COLO668 (cell line): Measurements from ENCODE around the gene SAE1.
"Not testable (repeated sequence)": the region's sequence is repeated elsewhere in the genome, so short reads cannot be mapped to it uniquely, and the experiment has no call there.

Experiments
- DNase-seq: peaks from one replicate; lab custom pipeline; 2025; ENCODE audit not compliant: unreplicated experiment; lab: John Stamatoyannopoulos, UW

The SAE1 gene

DNA sequence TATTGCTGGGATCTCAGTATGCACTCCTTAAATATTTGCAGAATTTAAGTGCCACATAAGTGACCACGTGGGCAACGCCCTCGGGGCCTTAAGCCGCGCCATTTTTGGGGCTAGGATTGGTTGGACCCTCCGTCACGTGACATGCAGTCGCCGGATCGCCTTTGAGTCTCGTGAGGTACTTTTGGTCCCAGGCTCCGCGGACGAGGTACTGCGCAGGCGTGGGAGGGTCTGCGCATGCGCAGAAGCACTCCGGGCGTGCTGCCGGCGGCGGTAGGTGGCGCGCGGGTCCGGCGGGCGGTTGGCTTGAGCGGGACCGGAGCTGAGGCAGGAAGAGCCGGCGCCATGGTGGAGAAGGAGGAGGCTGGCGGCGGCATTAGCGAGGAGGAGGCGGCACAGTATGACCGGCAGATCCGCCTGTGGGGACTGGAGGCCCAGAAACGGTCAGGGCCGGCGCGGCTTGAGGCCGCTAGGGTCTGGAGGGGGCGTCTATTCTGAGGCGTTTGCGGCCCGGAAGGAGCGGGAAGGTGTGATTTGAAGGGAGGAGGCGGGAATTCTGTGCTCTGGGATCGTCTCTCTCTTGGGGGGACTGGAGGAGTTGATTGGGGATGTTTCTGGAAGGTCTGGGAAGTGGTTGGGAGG, at the start of gene SAE1:
SAE1 (plus strand) TSS at position 247 of the 639 bp plus-strand sequence; CDS start at position 343, 96 bp downstream.
- DNase-seq: peak; percentile 98

DNA sequence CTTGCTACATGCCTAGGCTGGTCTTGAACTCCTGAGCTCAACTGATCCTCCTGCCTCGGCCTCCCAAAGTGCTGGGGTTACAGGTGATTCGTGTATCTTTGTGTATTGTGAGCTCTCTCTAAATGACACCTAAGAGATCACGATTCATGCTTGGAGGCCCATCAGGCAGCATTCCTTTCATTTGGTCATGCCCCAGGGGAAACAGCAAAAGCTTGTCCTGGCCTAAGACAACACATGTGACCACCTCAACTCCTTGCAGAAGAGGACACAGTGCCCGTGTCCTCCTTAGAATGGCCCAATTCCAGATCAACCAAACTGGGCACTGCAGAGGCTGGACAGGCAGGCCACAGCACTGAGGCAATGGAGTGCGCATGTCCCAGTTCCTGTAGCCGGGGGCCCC, 49.5 kb upstream of the SAE1 start:
- DNase-seq: no peak

DNA sequence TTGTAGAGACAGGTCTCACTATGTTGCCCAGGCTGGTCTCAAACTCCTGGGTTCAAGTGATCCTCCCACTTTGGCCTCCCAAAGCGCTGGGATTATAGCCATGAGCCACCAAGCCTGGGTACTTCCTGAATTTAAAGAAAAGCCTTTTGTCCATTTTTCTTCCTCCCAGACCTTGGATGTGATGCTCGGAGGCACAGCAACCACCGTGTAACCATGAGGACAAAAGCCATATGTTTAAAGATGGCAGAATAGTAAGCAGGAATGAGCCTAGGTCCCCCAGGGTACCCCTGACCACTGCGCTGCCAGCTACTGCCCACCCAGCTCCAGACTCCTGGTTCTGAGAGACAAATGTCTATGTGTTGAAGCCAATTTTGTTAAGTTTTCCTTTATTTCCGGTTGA, 48.1 kb upstream of the SAE1 start:
- DNase-seq: no peak

DNA sequence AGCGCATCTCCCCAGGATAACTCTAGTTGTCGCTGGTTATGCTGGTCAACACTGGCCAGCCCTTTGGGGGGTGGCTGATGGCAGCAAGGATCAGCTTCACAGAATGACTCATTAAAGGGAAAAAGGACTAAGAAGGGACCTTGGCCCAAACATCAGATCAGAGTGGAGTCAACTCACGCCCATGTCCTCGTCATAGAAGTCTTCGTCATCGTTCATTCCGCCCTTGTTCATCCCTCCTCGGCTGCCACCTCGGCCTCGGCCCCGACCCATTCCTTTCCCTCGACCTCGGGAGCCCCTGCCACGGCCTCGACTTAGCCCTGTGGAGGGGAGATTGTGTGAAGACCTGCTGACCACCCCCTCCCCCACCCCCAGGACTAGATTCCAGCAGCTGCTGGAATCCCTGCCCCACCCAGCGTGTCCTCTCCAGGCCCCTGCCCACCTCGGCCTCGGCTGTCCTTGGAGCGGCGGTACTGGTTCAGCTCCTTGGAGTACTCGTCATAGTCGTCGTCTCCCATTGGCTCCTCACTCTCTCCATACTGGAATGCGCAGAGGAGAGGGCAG, 45.7 kb upstream of the SAE1 start:
- DNase-seq: no peak

DNA sequence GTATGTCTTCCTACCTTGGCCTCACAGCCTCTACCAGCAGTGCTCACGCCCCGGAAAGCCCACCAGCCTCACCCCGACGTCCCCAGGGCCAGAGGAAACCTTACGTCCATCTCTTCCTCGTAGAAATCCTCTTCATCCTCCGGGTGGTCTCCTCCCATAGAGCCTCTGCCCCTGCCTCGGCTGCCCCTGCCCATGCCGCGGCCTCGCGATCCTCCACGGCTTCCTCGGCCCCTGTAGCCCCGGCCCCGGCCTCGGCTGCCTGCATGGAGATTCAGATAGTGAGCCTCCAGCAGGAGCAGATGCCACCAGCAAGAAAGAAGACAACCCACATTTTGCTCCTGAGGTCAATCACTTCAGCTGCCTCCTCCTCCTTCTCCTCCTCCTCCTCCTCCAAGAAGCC, 44.4 kb upstream of the SAE1 start:
- DNase-seq: no peak

DNA sequence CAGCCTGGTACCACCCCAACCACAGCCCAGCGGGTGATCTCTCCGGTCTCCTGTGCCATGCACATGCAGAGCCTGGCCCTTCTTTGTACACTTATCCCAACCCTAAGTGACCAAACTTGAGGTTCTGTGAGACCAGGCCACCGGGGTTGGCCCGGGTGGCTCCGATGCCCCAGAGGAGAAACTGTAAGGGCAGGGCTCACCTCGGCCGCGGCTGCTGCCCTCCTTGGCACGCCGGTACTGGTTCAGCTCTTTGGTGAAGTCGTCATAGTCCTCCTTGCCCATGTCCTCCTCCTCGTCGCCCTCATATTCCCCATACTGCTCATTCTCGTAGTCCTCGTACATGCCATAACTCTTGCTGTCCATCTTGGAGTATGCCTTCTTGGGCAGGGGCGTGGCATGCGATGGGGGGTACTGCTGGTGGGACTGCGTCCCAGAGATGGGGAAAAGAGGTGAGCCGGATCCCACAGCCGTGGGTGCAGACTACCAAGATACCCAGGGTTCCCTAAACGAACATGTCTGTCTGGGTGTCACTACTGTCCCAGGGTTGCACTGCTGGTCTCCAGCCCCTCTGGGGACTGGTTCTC, 40.8 kb upstream of the SAE1 start:
- DNase-seq: no peak

DNA sequence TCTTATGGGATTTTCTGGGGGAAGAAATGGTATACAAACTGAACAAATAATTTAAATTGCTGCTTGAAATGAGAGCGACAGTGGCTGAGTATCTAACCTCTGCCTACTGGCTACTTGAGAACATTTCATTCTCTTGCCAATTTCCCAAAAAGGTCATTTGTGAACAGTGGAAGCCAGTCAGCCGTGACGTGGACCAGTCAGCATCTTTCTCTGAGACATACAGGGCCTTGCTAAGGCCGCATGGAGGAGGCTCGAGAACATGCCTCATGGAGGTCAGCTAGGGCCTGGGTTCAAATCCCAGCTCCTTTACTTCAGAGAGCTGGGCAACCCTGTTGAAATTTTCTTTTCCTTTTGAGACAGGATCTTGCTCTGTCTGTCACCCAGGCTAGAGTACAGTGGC, 37.4 kb upstream of the SAE1 start:
- no peak for DNase-seq

DNA sequence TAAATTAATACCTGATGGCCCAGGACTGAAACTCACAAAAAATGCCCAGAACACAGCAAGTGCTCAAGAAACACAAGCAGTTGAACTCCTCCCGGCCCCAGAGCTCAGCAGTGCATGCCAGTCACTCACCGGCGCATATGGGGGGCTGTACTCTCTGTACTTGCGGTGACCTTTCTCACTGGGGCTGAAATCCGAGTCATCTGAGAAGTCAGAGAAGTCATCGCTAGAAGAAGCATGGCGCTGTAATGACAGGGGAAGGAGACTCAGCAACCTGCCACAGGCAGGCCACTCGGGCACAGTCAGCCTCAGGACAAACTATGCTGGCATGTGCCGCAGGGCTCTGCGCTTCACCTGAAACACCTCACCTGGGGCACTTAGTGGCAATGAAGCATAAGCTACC, 36.8 kb upstream of the SAE1 start:
- no peak for DNase-seq

DNA sequence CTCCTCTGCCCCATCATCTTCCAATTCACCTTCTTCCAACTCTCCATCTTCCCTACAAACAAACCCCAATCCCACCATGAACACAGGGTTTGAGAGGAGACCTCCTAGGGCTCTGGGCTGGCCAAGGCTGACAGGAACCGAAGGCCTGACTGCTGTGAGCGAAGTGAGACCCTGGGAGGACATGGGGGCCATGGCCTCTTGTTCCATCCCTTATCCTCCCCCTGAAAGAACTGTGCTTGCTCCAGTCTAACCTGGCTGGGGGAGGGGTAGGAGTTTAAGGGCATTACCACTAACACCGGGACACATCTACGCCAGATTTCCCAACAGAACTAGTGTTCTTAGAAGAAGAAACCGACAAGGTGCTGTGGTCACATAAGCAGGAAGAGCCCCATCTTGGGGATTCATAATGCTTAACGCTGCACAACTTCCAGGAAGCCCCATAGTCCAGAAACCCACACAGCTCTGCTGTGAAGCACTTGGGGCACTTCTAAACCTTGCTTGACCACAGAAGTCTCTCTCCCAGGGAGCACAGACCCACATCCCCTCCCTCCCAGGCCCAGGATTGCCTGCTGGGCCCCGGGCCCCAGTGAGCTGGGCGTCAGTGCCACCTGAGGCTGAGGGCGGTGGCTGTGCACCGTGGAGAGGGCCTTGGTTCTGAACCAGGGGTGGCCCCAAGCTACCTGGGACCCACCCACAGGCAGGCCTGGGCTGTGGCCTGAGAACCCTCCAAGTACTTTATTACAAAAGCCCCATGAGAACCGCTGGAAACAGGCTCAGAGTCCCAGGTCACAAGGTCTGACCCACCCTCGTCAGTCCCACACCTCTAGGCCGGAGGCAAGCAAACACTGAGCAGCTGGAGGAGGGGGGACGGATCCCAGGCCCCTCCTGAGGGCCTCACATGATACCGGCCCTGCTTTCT, 35.8 kb upstream of the SAE1 start:
- DNase-seq: no peak

DNA sequence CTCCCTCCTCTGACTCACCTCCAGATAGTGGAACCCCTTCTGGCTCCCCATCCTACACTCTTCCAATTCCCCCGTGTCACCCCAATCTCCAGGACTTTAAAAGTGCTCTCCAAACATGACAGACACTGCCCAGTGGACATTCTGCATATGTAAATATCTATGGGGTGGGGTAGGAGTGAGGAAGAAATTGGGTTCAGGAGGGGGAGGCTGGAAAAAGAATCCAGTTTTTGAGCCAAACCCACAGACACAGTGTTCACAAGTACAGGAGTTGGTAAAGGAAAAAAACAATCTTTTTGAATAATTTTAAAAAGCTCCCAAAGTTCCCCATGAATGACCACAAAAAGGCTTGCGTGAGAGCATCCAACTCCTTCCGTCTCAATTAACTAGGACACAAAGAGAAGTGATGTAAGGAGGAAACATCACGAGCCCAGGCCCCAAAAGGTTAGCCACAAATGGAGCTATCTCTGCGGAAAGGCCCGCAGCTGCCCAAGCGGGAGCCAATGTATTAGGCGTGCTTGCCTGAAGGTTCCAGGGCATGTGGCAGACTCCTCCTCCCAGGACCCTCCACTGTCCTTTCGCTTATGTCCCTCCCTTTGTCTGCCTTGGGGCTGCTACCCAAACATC, 35.0 kb upstream of the SAE1 start:
- no peak for DNase-seq

DNA sequence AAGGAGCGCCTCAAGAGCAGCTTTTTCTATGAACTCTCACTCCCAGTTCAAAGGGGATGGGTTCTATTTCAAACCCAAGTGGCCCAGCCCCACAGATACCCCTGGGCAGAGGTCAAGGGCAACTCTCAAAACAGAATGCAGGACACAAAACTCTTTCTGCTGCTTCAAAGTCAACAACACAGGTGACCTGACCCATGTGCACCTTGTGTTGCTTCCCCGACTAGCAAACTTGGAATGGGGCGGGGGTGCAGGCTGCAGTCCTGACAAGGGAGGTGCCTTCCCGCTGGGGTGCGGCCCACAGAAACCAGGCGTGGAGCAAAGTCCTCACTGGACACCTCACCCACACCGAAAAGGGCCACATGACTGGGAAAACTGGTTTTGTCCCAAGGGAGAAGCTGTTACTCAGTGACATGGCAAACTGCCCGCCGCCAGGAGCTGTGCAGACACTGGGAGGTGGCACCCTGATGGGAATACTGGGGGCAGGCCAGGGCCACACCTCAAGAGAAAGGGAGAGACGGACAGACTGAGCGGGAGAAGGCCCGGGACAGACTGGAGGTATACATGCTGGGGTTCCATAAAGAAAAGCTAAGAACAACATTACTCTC, 34.4 kb upstream of the SAE1 start:
- peak; percentile 46 for DNase-seq

DNA sequence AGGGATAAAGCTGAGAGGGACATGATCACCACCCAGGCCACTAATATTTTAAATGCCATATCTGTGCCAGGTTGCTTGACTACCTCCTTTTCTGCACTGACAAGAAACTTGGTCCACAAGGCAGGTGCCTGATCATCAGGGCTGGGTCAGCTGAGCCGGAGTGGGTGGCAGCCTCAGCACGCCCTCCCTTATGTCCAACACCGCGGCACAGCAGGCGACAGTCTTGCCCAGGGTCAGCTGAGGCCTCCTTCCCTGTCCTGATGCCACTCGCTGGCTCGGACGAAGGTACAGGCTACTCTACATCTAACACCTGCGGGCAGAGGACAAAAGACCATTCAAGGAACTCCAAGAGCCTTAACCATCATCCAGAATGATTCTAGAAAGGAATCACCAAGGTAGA, 33.9 kb upstream of the SAE1 start:
- no peak for DNase-seq

DNA sequence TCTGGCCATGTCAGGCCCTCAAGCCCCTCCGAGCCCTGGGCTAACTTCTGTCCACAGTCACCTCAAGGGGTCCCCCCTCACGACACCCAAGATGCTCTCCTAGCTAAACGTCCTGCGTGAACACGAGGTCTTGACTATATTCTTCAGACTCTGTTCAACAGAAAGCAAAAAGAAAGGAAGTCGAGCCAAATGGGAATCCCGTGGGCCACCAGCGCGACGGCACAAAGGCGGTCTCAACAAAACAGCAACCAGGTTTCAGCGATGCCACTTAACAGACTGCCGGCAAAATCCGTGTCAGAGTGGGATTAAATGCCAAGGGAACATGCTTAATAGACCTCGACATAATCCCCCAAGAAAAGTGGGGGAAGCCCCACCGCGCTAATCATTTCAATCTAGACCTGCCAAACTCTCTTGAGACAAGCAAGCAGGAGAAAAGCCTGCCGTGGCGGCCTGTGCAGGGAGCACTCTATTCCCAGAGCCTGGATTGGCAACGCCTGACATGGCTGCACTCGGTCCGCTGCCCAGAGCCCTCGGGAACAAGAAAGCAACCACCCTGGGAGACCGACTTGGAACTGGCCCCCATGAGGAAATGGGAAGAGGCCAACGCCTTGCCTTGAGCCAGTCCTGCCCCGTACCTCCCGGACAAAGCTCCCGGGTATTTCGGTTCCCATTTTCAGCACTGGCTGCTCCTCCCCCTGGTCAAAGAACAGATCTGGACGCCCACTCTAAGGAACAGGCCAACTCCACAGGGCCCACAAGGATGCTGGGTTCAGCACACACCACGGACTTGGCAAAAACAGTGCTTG, 33.0 kb upstream of the SAE1 start:
- DNase-seq: no peak

DNA sequence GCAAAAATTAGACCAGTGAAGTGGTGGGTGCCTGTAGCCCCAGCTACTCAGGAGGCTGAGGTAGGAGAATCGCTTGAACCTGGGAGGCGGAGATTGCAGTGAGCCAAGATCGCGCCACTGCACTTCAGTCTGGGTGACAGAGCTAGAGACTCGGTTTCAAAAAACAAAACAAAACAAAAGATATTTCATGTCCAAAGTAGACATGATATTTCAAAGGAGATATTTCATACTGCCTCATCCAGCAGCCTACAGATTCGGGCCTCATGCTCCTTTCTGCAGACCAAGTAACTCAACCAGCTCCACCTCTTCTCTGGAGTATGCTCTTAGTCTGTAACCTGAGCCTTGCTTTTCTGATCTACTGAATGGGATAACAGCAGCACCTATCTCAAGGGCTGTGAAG, 32.0 kb upstream of the SAE1 start:
- no peak for DNase-seq

DNA sequence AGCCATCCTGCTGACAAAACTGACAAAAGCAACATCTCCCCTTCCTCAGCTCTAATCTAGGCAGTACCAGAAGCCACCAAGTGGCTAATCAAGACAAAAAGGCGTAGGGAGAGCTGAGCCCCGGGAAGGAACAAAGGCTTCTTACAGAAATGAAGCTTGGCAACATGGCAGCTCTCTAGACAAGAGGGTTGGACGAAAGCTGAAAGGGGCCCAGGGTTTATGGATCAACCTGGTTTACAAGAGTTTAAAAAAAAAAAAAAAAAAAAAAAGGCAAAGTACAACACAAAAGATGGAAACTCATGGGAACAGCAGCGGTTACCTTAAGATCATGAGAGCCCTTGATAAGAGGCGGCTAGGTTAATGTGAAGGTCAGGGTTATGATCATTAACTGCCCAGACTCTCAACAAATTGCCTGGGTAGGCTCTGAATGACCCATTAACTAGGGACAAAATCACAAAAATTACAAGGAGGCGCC, 31.0 kb upstream of the SAE1 start:
- DNase-seq: no peak

DNA sequence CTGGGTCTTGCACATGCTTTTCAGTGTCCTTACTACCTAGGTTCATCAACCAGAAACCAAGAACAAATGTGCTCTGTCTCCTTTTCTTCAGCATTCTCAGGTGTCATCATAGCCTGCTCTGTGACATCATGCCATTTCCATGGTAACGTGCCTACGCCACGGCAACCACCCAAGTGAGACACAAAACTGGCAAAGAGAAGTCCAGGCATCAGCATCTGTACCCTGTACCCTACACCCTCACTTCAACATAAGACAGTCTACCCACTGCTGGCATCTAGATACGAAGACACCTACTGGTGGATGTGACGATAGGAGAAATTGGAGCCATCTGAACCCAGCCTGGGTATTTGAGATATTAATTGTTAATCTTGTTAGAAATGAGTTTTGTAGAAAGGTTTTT, 30.3 kb upstream of the SAE1 start:
- DNase-seq: peak; percentile 6

DNA sequence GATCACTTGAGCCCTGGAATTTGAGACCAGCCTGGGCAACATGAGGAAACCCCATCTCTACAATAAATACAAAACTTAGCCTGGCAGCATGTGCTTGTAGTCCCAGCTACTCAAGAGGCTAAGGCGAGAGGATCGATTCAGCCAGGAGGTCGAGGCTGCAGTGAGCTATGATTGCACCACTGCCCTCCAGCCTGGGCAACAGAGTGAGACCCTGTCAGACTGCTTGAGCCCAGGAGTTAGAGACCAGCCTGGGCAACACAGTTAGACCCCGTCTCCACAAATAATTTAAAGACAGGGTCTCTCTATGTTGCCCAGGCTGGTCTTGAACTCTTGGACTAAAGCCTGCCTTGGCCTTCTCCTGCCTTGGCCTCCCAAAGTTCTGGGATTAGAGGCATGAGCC, 29.5 kb upstream of the SAE1 start:
- not testable (repeated sequence) for DNase-seq

DNA sequence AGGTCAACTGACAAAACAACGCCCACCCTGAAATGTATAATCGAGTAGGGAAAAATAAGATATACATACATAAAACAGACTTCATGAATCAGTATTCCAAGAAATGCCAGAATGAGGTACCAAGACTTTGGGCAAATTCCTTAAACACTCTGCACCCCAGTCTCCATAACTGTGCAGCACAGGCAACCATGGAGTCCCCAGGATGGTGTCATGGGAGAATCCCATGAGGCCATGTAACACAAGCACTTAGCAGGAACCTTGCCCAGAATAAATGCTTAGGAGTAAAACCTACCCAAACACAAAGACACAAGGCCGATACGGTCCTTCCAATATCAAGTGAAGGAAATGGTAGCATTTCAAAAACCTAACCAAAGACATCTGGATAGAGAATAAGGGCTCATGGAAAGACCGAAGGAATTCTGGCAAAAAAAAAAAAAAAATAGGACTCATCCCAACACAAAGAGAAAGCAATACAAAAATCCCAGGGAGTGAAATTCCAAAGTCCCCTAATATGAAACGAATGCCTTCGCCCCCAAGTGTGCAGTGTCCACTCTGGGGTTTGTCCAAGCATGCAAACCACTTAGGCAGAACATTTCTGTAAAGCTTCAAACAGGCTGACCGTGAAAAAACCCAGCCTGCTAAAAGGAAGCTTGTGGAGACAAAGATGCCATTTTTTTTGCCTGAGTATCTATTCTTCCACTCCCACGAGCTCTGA, 28.1 kb upstream of the SAE1 start:
- DNase-seq: no peak

DNA sequence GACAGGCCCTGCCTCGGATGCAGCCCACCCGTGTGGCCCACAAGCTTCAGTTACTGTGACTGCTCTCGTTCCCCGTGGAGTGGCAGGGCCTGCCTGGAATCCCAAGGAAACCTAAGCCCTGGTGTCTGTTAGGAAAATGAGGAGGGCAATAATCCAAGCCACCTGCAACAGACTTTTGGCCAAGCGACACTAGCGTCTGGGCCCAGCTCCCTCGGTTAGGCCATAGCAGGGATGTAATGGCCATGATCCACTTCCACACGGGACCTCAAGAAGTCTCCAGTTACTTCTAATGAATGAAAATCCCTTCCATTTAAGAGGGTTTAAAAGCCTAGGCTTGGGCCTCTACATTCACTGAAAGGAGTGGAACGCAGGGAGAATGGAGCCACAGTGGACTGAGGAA, 26.0 kb upstream of the SAE1 start:
- no peak for DNase-seq
